A673 (cell line): ENCODE data around the gene DEF6.

Experiments used
- CTCF ChIP-seq: fragments of 300-800, 200-600 bp; sonication (generic); conservative IDR thresholded peaks from 2 replicates; pipeline ENCODE4 v1.5.1; 2017; ENCODE audit warnings: low read depth, mild to moderate bottlenecking, antibody characterized with exemption, low read length, moderate library complexity, mixed read lengths
- EZH2 ChIP-seq: fragments of 200-600 bp; sonication (generic); IDR thresholded peaks from 2 replicates; pipeline ENCODE4 v1.6.1; 2017; ENCODE audit warnings: borderline replicate concordance, low read depth, mild to moderate bottlenecking, mixed read lengths, antibody characterized with exemption, low read length; ENCODE audit not compliant: poor library complexity, severe bottlenecking

GRCh38 chr6:35300848-35301247 lies 3.2 kb downstream of the DEF6 start:
- TF ChIP-seq CTCF = no peak
- no peak for TF ChIP-seq EZH2
